ENCODE measurements around the gene HUS1. TPM values are rescaled to one million over a fixed set of nuclear protein-coding genes. Genes with fewer than 3 reads are reported as not detected.
A peak's percentile ranks its signal among the peaks of the same experiment; 100 is the strongest.
"Not testable (repeated sequence)": the region's sequence is repeated elsewhere in the genome, so short reads cannot be mapped to it uniquely, and the experiment has no call there.

Gene HUS1
- total RNA-seq, 2 experiments from 2014 or later: 77.8 to 83.1 TPM

DNA sequence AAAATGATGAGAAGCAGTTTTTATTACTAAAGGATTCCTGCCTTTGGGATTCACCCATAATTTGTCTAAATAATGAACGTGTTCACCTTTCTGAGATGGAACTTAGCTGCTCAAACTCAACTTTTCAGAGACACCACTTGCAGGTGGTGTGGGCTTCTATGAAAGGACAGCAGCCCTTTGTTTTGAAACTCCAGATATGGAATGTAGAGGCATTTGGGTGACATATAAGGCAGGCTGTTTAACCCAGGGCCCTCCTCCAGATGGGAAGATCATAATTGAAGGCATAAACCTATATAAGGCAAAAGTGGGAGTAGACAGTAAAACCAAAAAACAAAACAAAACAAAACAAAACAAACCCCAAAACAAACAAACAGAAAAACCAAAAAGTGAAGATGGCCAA is 11.9 kb upstream of the HUS1 start:
- TF ChIP-seq, protein P1, sequence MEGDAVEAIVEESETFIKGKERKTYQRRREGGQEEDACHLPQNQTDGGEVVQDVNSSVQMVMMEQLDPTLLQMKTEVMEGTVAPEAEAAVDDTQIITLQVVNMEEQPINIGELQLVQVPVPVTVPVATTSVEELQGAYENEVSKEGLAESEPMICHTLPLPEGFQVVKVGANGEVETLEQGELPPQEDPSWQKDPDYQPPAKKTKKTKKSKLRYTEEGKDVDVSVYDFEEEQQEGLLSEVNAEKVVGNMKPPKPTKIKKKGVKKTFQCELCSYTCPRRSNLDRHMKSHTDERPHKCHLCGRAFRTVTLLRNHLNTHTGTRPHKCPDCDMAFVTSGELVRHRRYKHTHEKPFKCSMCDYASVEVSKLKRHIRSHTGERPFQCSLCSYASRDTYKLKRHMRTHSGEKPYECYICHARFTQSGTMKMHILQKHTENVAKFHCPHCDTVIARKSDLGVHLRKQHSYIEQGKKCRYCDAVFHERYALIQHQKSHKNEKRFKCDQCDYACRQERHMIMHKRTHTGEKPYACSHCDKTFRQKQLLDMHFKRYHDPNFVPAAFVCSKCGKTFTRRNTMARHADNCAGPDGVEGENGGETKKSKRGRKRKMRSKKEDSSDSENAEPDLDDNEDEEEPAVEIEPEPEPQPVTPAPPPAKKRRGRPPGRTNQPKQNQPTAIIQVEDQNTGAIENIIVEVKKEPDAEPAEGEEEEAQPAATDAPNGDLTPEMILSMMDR (IDR thresholded peaks at IDR 0.05): no peak
- peak overlapping the region; percentile 88 for H3K27ac Mint-ChIP-seq
- CTCF ChIA-PET: interaction anchor here (0.6 to 3.2 kb wide), 20 partner anchors 9 to 163 kb away, joined by 3 to 56 read pairs (median 5); no protein-coding TSS in a partner anchor
- H3K4me1 Mint-ChIP-seq (ENCODE audit: low read depth): peaks cover 24% of the 10 kb centered on the region
- H3K9me3 ChIP-seq (ENCODE audit: control insufficient read depth in 1 of 2, insufficient read depth in 1 of 2, low read length in 2 of 2): no peaks in the 10 kb centered on the region
- ATAC-seq (ENCODE audit: poor library complexity) (no peak), DNase-seq (no peak)
- H3K27ac ChIP-seq (ENCODE audit: low read depth in 1 of 2, low read length in 2 of 2): peak overlapping the region; percentile 60 to 70
- H3K4me1 ChIP-seq (ENCODE audit: insufficient read depth, low read length): peaks cover 16% of the 10 kb centered on the region
- POLR2A ChIA-PET: interaction anchor here (0.8 to 2.7 kb wide), 10 partner anchors 9 to 119 kb away, joined by 3 to 40 read pairs (median 6); partner anchors contain the start of genes HUS1 and UPP1
- H3K9me3 Mint-ChIP-seq: no peaks in the 10 kb centered on the region
- H3K27me3 Mint-ChIP-seq: no peaks in the 10 kb centered on the region
- no peaks in the 10 kb centered on the region for H3K27me3 ChIP-seq (ENCODE audit: control insufficient read depth in 1 of 2, insufficient read depth in 2 of 2, low read length in 2 of 2)
- H3K36me3 Mint-ChIP-seq (ENCODE audit: low read depth): no peaks in the 10 kb centered on the region
- peak overlapping the region; percentile 74 for H3K4me3 ChIP-seq (ENCODE audit: low read length)
- intact Hi-C loops (cut with DNase I, micrococcal nuclease): loop anchor here (1.0 to 5.0 kb wide), 4 partner anchors 44 to 119 kb away; partner anchors contain the start of genes C7orf57 (in 2 of the 2) and UPP1 (in 1 of the 2)
- H3K36me3 ChIP-seq (ENCODE audit: insufficient read depth, low read length): no peaks in the 10 kb centered on the region
- H3K4me3 Mint-ChIP-seq: peak overlapping the region; percentile 87

DNA sequence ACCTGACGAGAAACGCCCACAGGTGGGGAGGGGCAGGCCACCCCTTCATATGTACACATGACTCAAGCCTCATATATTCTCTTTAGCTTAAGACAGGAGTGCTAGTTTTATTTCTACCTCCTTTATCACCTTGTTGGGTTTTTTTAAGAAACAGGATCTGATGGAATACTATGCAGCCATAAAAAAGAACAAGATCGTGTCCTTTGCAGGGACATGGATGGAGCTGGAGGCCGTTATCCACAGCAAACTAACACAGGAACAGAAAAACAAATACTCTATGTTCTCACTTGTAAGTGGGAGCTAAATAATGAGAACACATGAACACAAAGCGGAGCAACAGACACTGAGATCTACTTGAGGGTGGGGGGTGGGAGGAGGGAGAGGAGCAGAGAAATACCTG is 11.2 kb upstream of the HUS1 start:
- TF ChIP-seq, protein P1 (IDR thresholded peaks at IDR 0.05): no peak
- CTCF ChIA-PET: interaction anchor here (1.7 to 3.2 kb wide), 4 partner anchors 13 to 119 kb away, joined by 5 to 56 read pairs (median 7); no protein-coding TSS in a partner anchor
- no peaks in the 10 kb centered on the region for H3K27me3 ChIP-seq (ENCODE audit: control insufficient read depth in 1 of 2, insufficient read depth in 2 of 2, low read length in 2 of 2)
- POLR2A ChIA-PET: interaction anchor here (1.8 to 2.7 kb wide), 2 partner anchors 118 to 120 kb away, joined by 6 to 26 read pairs; no protein-coding TSS in a partner anchor
- peak overlapping the region; percentile 88 for H3K27ac Mint-ChIP-seq
- no peaks in the 10 kb centered on the region for H3K36me3 Mint-ChIP-seq (ENCODE audit: low read depth)
- no peaks in the 10 kb centered on the region for H3K27me3 Mint-ChIP-seq
- peaks cover 16% of the 10 kb centered on the region for H3K4me1 ChIP-seq (ENCODE audit: insufficient read depth, low read length)
- intact Hi-C loops (cut with DNase I, micrococcal nuclease): loop anchor here (2.0 to 5.0 kb wide), 3 partner anchors 44 to 97 kb away; partner anchors contain the start of genes C7orf57 (in 2 of the 2) and UPP1 (in 1 of the 2)
- H3K9me3 Mint-ChIP-seq: no peaks in the 10 kb centered on the region
- no peaks in the 10 kb centered on the region for H3K36me3 ChIP-seq (ENCODE audit: insufficient read depth, low read length)
- peaks cover 24% of the 10 kb centered on the region for H3K4me1 Mint-ChIP-seq (ENCODE audit: low read depth)
- H3K9me3 ChIP-seq (ENCODE audit: control insufficient read depth in 1 of 2, insufficient read depth in 1 of 2, low read length in 2 of 2): no peaks in the 10 kb centered on the region
- H3K4me3 ChIP-seq (ENCODE audit: low read length): no peak overlapping the region
- DNase-seq: no peak
- no peak for ATAC-seq (ENCODE audit: poor library complexity)
- no peak overlapping the region for H3K27ac ChIP-seq (ENCODE audit: low read depth in 1 of 2, low read length in 2 of 2)
- peak overlapping the region; percentile 64 for H3K4me3 Mint-ChIP-seq

DNA sequence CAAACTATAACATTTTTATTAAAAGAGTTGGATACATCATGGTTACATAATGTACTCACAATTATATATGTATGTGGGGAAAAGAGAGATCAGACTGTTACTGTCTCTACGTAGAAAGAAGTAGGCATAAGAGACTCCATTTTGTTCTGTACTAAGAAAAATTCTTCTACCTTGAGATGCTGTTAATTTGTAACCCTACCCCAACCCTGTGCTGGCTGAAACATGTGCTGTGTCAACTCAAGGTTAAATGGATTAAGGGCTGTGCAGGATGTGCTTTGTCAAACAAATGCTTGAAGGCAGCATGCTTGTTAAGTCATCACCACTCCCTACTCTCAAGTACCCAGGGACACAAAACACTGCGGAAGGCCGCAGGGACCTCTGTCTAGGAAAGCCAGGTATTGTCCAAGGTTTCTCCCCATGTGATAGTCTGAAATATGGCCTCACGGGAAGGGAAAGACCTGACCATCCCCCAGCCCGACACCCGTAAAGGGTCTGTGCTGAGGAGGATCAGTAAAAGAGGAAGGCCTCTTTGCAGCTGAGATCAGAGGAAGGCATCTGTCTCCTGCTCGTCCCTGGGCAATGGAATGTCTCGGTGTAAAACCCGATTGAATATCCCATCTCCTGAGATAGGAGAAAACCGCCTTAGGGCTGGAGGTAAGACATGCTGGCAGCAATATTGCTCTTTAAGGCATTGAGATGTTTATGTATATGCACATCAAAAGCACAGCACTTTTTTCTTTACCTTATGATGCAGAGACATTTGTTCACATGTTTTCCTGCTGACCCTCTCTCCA is 10.4 kb upstream of the HUS1 start:
- H3K4me3 Mint-ChIP-seq; H3K9me3 ChIP-seq (ENCODE audit: control insufficient read depth in 1 of 2, insufficient read depth in 1 of 2, low read length in 2 of 2); DNase-seq; H3K27me3 ChIP-seq (ENCODE audit: control insufficient read depth in 1 of 2, insufficient read depth in 2 of 2, low read length in 2 of 2); ATAC-seq (ENCODE audit: poor library complexity); POLR2A ChIA-PET; H3K36me3 Mint-ChIP-seq (ENCODE audit: low read depth); H3K4me3 ChIP-seq (ENCODE audit: low read length); H3K9me3 Mint-ChIP-seq; H3K27ac ChIP-seq (ENCODE audit: low read depth in 1 of 2, low read length in 2 of 2); H3K27me3 Mint-ChIP-seq; H3K36me3 ChIP-seq (ENCODE audit: insufficient read depth, low read length): not testable (repeated sequence)
- H3K27ac Mint-ChIP-seq: peak overlapping the region; percentile 88
- H3K4me1 Mint-ChIP-seq (ENCODE audit: low read depth): peaks cover 24% of the 10 kb centered on the region
- CTCF ChIA-PET: interaction anchor here (2.3 to 2.8 kb wide), 2 partner anchors 12 to 121 kb away, joined by 9 to 19 read pairs; no protein-coding TSS in a partner anchor
- peaks cover 16% of the 10 kb centered on the region for H3K4me1 ChIP-seq (ENCODE audit: insufficient read depth, low read length)
- intact Hi-C loops (cut with DNase I, micrococcal nuclease): loop anchor here (2.0 to 5.0 kb wide), 3 partner anchors 45 to 97 kb away; partner anchors contain the start of genes C7orf57 (in 2 of the 2) and UPP1 (in 1 of the 2)

Data from CD4-positive, alpha-beta T cell (primary cell).